Prostate gland (tissue), 2 donors: ENCODE measurements around the gene MATR3.
"Not testable (repeated sequence)": the region's sequence is repeated elsewhere in the genome, so short reads cannot be mapped to it uniquely, and the experiment has no call there.

ENCODE experiments used
- POLR2A ChIP-seq: fragments of 450-650 bp; IDR thresholded peaks from one replicate; pipeline ENCODE4 v1.6.1; 2016; ENCODE audit warnings: antibody characterized with exemption, mild to moderate bottlenecking
- TF ChIP-seq, protein P1 (sequence below), 4 experiments: fragments of 200-600 bp in 2 of 4; fragments of 450-650 bp in 2 of 4; sonication (generic) in 2 of 4; IDR thresholded peaks; 1 replicate in 3 of 4; 2 replicates in 1 of 4; pipeline ENCODE4 v1.5.1; 2016 to 2019; ENCODE audit warnings: antibody characterized with exemption in 4 of 4, mild to moderate bottlenecking in 2 of 4, moderate library complexity in 2 of 4

DNA sequence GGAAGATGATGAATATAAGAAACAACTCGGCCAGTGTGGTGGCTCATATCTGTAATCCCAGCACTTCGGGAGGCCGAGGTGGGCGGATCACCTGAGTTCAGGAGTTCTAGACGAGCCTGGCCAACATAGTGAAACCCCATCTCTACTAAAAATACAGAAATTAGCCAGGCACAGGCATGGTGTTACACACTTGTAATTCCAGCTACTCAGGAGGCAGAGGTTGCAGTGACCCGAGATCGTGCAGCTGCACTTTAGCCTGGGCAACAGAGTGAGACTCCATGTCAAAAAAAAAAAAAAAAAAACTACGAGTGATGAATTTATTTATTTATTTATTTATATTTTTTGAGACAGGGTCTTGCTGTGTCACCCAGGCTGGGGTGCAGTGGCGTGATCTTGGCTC lies 54.3 kb downstream of the MATR3 start:
- TF ChIP-seq POLR2A, result not testable (repeated sequence)
- TF ChIP-seq, protein P1, sequence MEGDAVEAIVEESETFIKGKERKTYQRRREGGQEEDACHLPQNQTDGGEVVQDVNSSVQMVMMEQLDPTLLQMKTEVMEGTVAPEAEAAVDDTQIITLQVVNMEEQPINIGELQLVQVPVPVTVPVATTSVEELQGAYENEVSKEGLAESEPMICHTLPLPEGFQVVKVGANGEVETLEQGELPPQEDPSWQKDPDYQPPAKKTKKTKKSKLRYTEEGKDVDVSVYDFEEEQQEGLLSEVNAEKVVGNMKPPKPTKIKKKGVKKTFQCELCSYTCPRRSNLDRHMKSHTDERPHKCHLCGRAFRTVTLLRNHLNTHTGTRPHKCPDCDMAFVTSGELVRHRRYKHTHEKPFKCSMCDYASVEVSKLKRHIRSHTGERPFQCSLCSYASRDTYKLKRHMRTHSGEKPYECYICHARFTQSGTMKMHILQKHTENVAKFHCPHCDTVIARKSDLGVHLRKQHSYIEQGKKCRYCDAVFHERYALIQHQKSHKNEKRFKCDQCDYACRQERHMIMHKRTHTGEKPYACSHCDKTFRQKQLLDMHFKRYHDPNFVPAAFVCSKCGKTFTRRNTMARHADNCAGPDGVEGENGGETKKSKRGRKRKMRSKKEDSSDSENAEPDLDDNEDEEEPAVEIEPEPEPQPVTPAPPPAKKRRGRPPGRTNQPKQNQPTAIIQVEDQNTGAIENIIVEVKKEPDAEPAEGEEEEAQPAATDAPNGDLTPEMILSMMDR (IDR thresholded peaks at IDR 0.05), result not testable (repeated sequence)
